ENCODE results near the gene SIPA1L3.

GRCh38 chr19:38015216-38015615, 108.2 kb downstream of the SIPA1L3 start:
- TF ChIP-seq CREB1 (IDR thresholded peaks at IDR 0.05; ENCODE audit: low read depth) (no peak), MAX (IDR thresholded peaks at IDR 0.05) (peak; percentile 39; the same call in 1 of the 2 replicates), TAF1 (IDR thresholded peaks at IDR 0.05; ENCODE audit: low read depth) (no peak), RAD21 (IDR thresholded peaks at IDR 0.05; ENCODE audit: low read depth) (no peak), EP300 (IDR thresholded peaks at IDR 0.05; ENCODE audit: borderline replicate concordance) (0 out of 2 replicates have a peak, but pooled peaks have one; percentile 23), USF1 (IDR thresholded peaks at IDR 0.05) (no peak; the same call in 1 of the 2 replicates), ZBTB7A (IDR thresholded peaks at IDR 0.05; ENCODE audit: low read depth) (no peak)
- TF ChIP-seq, protein P1, sequence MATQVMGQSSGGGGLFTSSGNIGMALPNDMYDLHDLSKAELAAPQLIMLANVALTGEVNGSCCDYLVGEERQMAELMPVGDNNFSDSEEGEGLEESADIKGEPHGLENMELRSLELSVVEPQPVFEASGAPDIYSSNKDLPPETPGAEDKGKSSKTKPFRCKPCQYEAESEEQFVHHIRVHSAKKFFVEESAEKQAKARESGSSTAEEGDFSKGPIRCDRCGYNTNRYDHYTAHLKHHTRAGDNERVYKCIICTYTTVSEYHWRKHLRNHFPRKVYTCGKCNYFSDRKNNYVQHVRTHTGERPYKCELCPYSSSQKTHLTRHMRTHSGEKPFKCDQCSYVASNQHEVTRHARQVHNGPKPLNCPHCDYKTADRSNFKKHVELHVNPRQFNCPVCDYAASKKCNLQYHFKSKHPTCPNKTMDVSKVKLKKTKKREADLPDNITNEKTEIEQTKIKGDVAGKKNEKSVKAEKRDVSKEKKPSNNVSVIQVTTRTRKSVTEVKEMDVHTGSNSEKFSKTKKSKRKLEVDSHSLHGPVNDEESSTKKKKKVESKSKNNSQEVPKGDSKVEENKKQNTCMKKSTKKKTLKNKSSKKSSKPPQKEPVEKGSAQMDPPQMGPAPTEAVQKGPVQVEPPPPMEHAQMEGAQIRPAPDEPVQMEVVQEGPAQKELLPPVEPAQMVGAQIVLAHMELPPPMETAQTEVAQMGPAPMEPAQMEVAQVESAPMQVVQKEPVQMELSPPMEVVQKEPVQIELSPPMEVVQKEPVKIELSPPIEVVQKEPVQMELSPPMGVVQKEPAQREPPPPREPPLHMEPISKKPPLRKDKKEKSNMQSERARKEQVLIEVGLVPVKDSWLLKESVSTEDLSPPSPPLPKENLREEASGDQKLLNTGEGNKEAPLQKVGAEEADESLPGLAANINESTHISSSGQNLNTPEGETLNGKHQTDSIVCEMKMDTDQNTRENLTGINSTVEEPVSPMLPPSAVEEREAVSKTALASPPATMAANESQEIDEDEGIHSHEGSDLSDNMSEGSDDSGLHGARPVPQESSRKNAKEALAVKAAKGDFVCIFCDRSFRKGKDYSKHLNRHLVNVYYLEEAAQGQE (IDR thresholded peaks at IDR 0.05; ENCODE audit: low read depth), result no peak

Data from Ishikawa (cell line).